WTC11 (cell line): Measurements from ENCODE around the gene GTPBP3. TPM values are rescaled to one million over a fixed set of nuclear protein-coding genes. Genes with fewer than 3 reads are reported as not detected.

ENCODE experiments used
- ATAC-seq: fragments of 200-7000 bp; cut with Tn5 transposase; 2 replicates; pipeline ENCODE4 v1.10.0; 2021; ENCODE audit warnings: mild to moderate bottlenecking, moderate library complexity
- CTCF ChIA-PET: fragments of 300-600 bp; sonication (Branson Sonifier 250); formaldehyde crosslinking; loops from one replicate; lab custom pipeline; 2021; ENCODE audit warnings: antibody characterized with exemption; lab: Charles Lee
- POLR2A ChIA-PET: fragments of 350-600 bp; sonication (Branson Sonifier 250); formaldehyde crosslinking; loops from one replicate; lab custom pipeline; 2021; ENCODE audit warnings: antibody characterized with exemption; lab: Charles Lee
- DNase-seq: peaks from one replicate; pipeline ENCODE4 v3.0.0; 2021; ENCODE audit warnings: low spot score
- H3K27ac Mint-ChIP-seq: 2 replicates; pipeline ENCODE4 v1.8.0; 2021; ENCODE audit warnings: mixed read lengths
- H3K27me3 Mint-ChIP-seq: 2 replicates; pipeline ENCODE4 v1.8.0; 2021; ENCODE audit warnings: low read depth, mild to moderate bottlenecking, moderate library complexity, mixed read lengths
- H3K36me3 Mint-ChIP-seq: 2 replicates; pipeline ENCODE4 v1.8.0; 2021; ENCODE audit warnings: mixed read lengths
- H3K4me1 Mint-ChIP-seq: 2 replicates; pipeline ENCODE4 v1.8.0; 2022; ENCODE audit warnings: mixed read lengths
- H3K4me3 Mint-ChIP-seq: 2 replicates; pipeline ENCODE4 v1.8.0; 2021; ENCODE audit warnings: mild to moderate bottlenecking, moderate library complexity, mixed read lengths
- H3K9me3 Mint-ChIP-seq: 2 replicates; pipeline ENCODE4 v1.8.0; 2021; ENCODE audit warnings: mixed read lengths
- CREB1 ChIP-seq: sonication (generic); formaldehyde crosslinking; IDR thresholded peaks from 2 replicates; pipeline ENCODE4 v1.8.0; 2023; ENCODE audit warnings: mild to moderate bottlenecking, missing genetic modification reagents
- E2F4 ChIP-seq: sonication (generic); formaldehyde crosslinking; IDR thresholded peaks from 2 replicates; pipeline ENCODE4 v1.8.1; 2022; ENCODE audit warnings: low read depth, mild to moderate bottlenecking, moderate library complexity, missing genetic modification reagents, borderline replicate concordance
- FOXP1 ChIP-seq: sonication (generic); formaldehyde crosslinking; IDR thresholded peaks from 2 replicates; pipeline ENCODE4 v1.8.0; 2022; ENCODE audit warnings: missing genetic modification reagents, mild to moderate bottlenecking, moderate library complexity, borderline replicate concordance
- FOXP4 ChIP-seq: sonication (generic); formaldehyde crosslinking; IDR thresholded peaks from 2 replicates; pipeline ENCODE4 v1.8.0; 2022; ENCODE audit warnings: mild to moderate bottlenecking, missing genetic modification reagents
- NFATC4 ChIP-seq: fragments of 250-450 bp; sonication (Bioruptor Pico); IDR thresholded peaks from 2 replicates; pipeline ENCODE4 v1.9.0; 2021; ENCODE audit warnings: mild to moderate bottlenecking
- NR2C2 ChIP-seq: sonication (generic); formaldehyde crosslinking; IDR thresholded peaks from 2 replicates; pipeline ENCODE4 v1.8.0; 2022; ENCODE audit warnings: mild to moderate bottlenecking, missing genetic modification reagents
- NR3C1 ChIP-seq: sonication (generic); formaldehyde crosslinking; conservative IDR thresholded peaks from 2 replicates; pipeline ENCODE4 v1.8.1; 2023; ENCODE audit warnings: low read depth, mild to moderate bottlenecking, missing genetic modification reagents
- SOX15 ChIP-seq: fragments of 250-450 bp; sonication (Bioruptor Pico); IDR thresholded peaks from 2 replicates; pipeline ENCODE4 v1.9.0; 2021; ENCODE audit warnings: mild to moderate bottlenecking
- ZNF263 ChIP-seq: sonication (generic); formaldehyde crosslinking; IDR thresholded peaks from 2 replicates; pipeline ENCODE4 v1.8.1; 2022; ENCODE audit warnings: low read depth, mild to moderate bottlenecking, moderate library complexity, missing genetic modification reagents
- ZNF281 ChIP-seq: sonication (generic); formaldehyde crosslinking; IDR thresholded peaks from 2 replicates; pipeline ENCODE4 v1.8.0; 2023; ENCODE audit warnings: mild to moderate bottlenecking, missing genetic modification reagents
- ZNF532 ChIP-seq: fragments of 250-450 bp; sonication (Bioruptor Pico); IDR thresholded peaks from 2 replicates; pipeline ENCODE4 v1.9.0; 2021; ENCODE audit warnings: mild to moderate bottlenecking, borderline replicate concordance
- total RNA-seq: library from RNA; stranded (reverse); gene quantifications from 3 replicates; pipeline ENCODE4 v1.2.3, GENCODE V29; 2021
- TF ChIP-seq, protein P1 (sequence below): sonication (generic); formaldehyde crosslinking; IDR thresholded peaks from 2 replicates; pipeline ENCODE4 v1.8.0; 2023; ENCODE audit warnings: missing genetic modification reagents
- TF ChIP-seq, protein P2 (sequence below): sonication (generic); formaldehyde crosslinking; IDR thresholded peaks from 2 replicates; pipeline ENCODE4 v1.8.1; 2023; ENCODE audit warnings: mild to moderate bottlenecking, missing genetic modification reagents, moderate library complexity

Gene GTPBP3
- total RNA-seq, 1 experiment from 2014 or later, result 93.0 TPM

DNA sequence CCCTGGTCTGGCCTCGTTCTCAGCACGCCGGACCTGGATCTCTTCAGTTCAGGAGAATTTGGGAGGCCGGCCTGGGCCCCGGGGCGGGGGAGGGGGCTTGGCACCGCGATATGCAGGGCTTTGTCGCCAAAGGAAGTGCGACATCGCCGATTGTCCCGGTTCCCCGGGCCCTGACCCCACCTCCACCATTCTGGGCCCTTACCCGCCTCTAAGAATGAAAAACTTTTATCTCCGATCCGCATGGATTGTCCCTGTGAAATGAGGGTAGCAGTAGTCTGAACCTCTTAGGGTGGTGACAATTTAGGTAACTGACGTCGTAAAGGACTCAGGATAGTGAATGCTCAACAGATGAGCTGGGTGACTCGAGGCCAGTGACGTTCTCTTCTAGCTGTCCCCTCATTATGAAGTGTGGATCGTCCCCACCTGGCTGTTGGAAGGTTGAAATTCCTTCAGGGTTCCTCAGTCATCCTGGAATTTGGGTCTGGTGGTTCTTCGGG is 27.3 kb upstream of the GTPBP3 start (continued):
- TF ChIP-seq FOXP4 (no peak), NR2C2 (CRISPR knock-in tag) (no peak; the same call in 1 of the 2 replicates)

DNA sequence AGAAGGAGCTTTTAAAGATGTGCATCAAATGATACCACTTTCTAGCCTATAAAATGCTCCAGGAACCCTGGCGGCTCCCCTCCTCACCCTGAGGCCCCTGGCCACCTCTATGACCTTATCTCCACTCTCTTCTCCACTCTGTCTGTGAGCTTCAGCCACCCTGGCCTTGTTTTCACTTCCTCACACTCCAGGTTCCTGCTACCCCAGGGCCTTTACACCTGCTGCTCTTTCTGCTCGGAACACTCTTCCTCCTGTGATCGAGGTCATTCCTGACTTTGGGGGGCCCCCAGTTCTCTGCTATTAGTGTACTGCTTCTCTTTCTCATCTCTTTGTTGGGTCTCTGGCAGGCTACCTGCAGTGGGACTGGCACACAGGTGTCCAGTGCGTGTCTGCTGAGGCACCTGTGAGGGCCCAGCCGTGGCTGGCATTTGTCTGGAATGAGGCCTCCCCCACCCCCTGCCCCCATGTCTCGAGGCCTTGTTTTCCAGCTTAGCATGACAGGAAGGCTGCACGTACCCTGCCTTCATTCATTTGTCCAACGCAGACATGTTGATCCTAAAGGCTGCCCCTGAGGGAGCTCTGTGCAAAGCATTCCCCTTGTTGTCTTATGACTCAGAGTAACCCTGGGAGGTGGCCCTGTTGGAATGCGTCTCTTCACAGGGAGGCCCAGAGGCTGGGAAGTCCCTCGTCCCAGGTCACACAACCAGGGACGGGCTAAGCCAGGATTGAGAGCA is 25.7 kb upstream of the GTPBP3 start:
- H3K4me1 Mint-ChIP-seq, result peaks cover 20% of the 10 kb centered on the region
- POLR2A ChIA-PET, result interaction anchor here (0.7 kb wide), 1 partner anchor 17 kb away, joined by 3 read pairs; no protein-coding TSS in a partner anchor

More for the DNA sequence above, 25.7 kb upstream of the GTPBP3 start:
- H3K27ac Mint-ChIP-seq, result peak overlapping the region; percentile 48; the same call in 1 of the 2 replicates
- no peaks in the 10 kb centered on the region for H3K27me3 Mint-ChIP-seq
- CTCF ChIA-PET, result interaction anchor here (0.6 to 1.2 kb wide), 2 partner anchors 16 to 132 kb away, joined by 4 read pairs; no protein-coding TSS in a partner anchor
- ATAC-seq, result no peak
- H3K36me3 Mint-ChIP-seq, result peaks cover 22% of the 10 kb centered on the region
- H3K4me3 Mint-ChIP-seq, result peak overlapping the region; percentile 88
- no peak for TF ChIP-seq SOX15
- TF ChIP-seq ZNF532 (CRISPR knock-in tag), result no peak
- TF ChIP-seq NFATC4 (CRISPR knock-in tag), result no peak
- no peak for TF ChIP-seq FOXP1
- TF ChIP-seq ZNF263, result no peak
- no peak for TF ChIP-seq E2F4 (CRISPR knock-in tag)
- no peak for TF ChIP-seq NR3C1
- no peak for TF ChIP-seq ZNF281
- TF ChIP-seq CREB1, result no peak
- TF ChIP-seq, protein P1, sequence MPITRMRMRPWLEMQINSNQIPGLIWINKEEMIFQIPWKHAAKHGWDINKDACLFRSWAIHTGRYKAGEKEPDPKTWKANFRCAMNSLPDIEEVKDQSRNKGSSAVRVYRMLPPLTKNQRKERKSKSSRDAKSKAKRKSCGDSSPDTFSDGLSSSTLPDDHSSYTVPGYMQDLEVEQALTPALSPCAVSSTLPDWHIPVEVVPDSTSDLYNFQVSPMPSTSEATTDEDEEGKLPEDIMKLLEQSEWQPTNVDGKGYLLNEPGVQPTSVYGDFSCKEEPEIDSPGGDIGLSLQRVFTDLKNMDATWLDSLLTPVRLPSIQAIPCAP (CRISPR knock-in tag), result no peak
- TF ChIP-seq, protein P2, sequence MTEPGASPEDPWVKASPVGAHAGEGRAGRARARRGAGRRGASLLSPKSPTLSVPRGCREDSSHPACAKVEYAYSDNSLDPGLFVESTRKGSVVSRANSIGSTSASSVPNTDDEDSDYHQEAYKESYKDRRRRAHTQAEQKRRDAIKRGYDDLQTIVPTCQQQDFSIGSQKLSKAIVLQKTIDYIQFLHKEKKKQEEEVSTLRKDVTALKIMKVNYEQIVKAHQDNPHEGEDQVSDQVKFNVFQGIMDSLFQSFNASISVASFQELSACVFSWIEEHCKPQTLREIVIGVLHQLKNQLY (CRISPR knock-in tag), result no peak
- no peaks in the 10 kb centered on the region for H3K9me3 Mint-ChIP-seq
- no peak for DNase-seq
